Measurements from ENCODE around the gene ZNF341.
"Not testable (repeated sequence)": the region's sequence is repeated elsewhere in the genome, so short reads cannot be mapped to it uniquely, and the experiment has no call there.

The ZNF341 gene

GRCh38 chr20:33746325-33746998 is 14.7 kb downstream of the ZNF341 start:
- CTCF ChIA-PET: no interaction called here
- DNase-seq (ENCODE audit: low spot score): no peak
- no peak for TF ChIP-seq CTCF (conservative IDR thresholded peaks at IDR 0.05; ENCODE audit: low read depth)
- no peak overlapping the region for H3K27ac ChIP-seq
- POLR2A ChIA-PET (ENCODE audit: low non-redundant PET): interaction anchor here (0.6 kb wide), 1 partner anchor 77 kb away, joined by 3 read pairs; no protein-coding TSS in a partner anchor

GRCh38 chr20:33751775-33752174 is 20.0 kb downstream of the ZNF341 start:
- ChIA-PET CTCF (interaction anchor here (1.0 kb wide), 1 partner anchor 38 kb away, joined by 3 read pairs; no protein-coding TSS in a partner anchor), POLR2A (ENCODE audit: low non-redundant PET) (no interaction called here)
- no peak overlapping the region for H3K27ac ChIP-seq

GRCh38 chr20:33753143-33753542 is 21.3 kb downstream of the ZNF341 start:
- no peak for TF ChIP-seq CTCF (conservative IDR thresholded peaks at IDR 0.05; ENCODE audit: low read depth)
- CTCF ChIA-PET: interaction anchor here (0.7 kb wide), 1 partner anchor 350 kb away, joined by 6 read pairs; no protein-coding TSS in a partner anchor
- no peak for DNase-seq (ENCODE audit: low spot score)
- POLR2A ChIA-PET (ENCODE audit: low non-redundant PET): no interaction called here
- H3K27ac ChIP-seq: no peak overlapping the region

More at GRCh38 chr20:33751775-33752174, 20.0 kb downstream of the ZNF341 start:
- DNase-seq (ENCODE audit: low spot score): no peak
- TF ChIP-seq CTCF (conservative IDR thresholded peaks at IDR 0.05; ENCODE audit: low read depth): no peak

- TF ChIP-seq CTCF (conservative IDR thresholded peaks at IDR 0.05; ENCODE audit: low read depth): no peak
- CTCF ChIA-PET: interaction anchor here (0.6 to 0.9 kb wide), 3 partner anchors 10 to 297 kb away, joined by 3 read pairs; no protein-coding TSS in a partner anchor
- no peak overlapping the region for H3K27ac ChIP-seq
- POLR2A ChIA-PET (ENCODE audit: low non-redundant PET): no interaction called here
- DNase-seq (ENCODE audit: low spot score): no peak
These were observed 22.0 kb downstream of the ZNF341 start for GRCh38 chr20:33753763-33754162.

- CTCF ChIA-PET; POLR2A ChIA-PET (ENCODE audit: low non-redundant PET); DNase-seq (ENCODE audit: low spot score): not testable (repeated sequence)
- H3K27ac ChIP-seq: peak overlapping the region; percentile 6; the same call in 1 of the 2 replicates
These were observed 24.2 kb downstream of the ZNF341 start for GRCh38 chr20:33755936-33756490.

- CTCF ChIA-PET: interaction anchor here (0.5 to 0.8 kb wide), 2 partner anchors 159 to 161 kb away, joined by 3 to 4 read pairs; no protein-coding TSS in a partner anchor
- no peak for DNase-seq (ENCODE audit: low spot score)
- no peak overlapping the region for H3K27ac ChIP-seq
- POLR2A ChIA-PET (ENCODE audit: low non-redundant PET): no interaction called here
- no peak for TF ChIP-seq CTCF (conservative IDR thresholded peaks at IDR 0.05; ENCODE audit: low read depth)
These were observed 25.2 kb downstream of the ZNF341 start for GRCh38 chr20:33757046-33757445.

GRCh38 chr20:33757458-33757857 is 25.7 kb downstream of the ZNF341 start:
- CTCF ChIA-PET: interaction anchor here (0.8 kb wide), 1 partner anchor 159 kb away, joined by 3 read pairs; no protein-coding TSS in a partner anchor
- H3K27ac ChIP-seq: no peak overlapping the region
- POLR2A ChIA-PET (ENCODE audit: low non-redundant PET): no interaction called here
- no peak for DNase-seq (ENCODE audit: low spot score)
- TF ChIP-seq CTCF (conservative IDR thresholded peaks at IDR 0.05; ENCODE audit: low read depth): no peak
